ENCODE results near the gene AOX1. TPM values are rescaled to one million over a fixed set of nuclear protein-coding genes. Genes with fewer than 3 reads are reported as not detected.

Gene AOX1
- total RNA-seq, 1 experiment from 2014 or later, result 3.0 TPM

DNA sequence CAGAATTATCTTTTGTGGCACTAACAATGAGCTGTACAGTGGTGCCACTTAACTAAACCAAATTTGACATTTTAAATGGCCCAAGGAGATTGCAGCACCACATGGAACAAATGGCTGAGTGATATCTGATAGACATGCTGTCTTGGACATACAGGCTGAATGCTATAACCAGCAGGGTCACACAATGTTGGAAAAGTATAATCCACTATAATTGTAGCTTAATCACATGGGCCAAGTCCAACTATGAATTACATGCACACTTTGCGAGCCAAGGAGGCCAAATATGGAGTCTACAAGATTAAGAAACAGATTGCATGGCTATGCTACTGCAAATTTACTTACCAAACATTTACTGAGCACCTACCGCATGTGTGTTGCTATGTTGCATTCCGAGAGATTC is 69.0 kb downstream of the AOX1 start:
- ChIA-PET CTCF (no interaction called here), POLR2A (no interaction called here)
- DNase-seq (ENCODE audit: low read depth, low spot score) (no peak), ATAC-seq (no peak)
- TF ChIP-seq, protein P1, sequence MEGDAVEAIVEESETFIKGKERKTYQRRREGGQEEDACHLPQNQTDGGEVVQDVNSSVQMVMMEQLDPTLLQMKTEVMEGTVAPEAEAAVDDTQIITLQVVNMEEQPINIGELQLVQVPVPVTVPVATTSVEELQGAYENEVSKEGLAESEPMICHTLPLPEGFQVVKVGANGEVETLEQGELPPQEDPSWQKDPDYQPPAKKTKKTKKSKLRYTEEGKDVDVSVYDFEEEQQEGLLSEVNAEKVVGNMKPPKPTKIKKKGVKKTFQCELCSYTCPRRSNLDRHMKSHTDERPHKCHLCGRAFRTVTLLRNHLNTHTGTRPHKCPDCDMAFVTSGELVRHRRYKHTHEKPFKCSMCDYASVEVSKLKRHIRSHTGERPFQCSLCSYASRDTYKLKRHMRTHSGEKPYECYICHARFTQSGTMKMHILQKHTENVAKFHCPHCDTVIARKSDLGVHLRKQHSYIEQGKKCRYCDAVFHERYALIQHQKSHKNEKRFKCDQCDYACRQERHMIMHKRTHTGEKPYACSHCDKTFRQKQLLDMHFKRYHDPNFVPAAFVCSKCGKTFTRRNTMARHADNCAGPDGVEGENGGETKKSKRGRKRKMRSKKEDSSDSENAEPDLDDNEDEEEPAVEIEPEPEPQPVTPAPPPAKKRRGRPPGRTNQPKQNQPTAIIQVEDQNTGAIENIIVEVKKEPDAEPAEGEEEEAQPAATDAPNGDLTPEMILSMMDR (IDR thresholded peaks at IDR 0.05), result no peak
- TF ChIP-seq, protein P2, sequence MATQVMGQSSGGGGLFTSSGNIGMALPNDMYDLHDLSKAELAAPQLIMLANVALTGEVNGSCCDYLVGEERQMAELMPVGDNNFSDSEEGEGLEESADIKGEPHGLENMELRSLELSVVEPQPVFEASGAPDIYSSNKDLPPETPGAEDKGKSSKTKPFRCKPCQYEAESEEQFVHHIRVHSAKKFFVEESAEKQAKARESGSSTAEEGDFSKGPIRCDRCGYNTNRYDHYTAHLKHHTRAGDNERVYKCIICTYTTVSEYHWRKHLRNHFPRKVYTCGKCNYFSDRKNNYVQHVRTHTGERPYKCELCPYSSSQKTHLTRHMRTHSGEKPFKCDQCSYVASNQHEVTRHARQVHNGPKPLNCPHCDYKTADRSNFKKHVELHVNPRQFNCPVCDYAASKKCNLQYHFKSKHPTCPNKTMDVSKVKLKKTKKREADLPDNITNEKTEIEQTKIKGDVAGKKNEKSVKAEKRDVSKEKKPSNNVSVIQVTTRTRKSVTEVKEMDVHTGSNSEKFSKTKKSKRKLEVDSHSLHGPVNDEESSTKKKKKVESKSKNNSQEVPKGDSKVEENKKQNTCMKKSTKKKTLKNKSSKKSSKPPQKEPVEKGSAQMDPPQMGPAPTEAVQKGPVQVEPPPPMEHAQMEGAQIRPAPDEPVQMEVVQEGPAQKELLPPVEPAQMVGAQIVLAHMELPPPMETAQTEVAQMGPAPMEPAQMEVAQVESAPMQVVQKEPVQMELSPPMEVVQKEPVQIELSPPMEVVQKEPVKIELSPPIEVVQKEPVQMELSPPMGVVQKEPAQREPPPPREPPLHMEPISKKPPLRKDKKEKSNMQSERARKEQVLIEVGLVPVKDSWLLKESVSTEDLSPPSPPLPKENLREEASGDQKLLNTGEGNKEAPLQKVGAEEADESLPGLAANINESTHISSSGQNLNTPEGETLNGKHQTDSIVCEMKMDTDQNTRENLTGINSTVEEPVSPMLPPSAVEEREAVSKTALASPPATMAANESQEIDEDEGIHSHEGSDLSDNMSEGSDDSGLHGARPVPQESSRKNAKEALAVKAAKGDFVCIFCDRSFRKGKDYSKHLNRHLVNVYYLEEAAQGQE (IDR thresholded peaks at IDR 0.05; ENCODE audit: insufficient read depth in 1 of 2, low read depth in 2 of 2, low read length in 1 of 2), result no peak
- no peak for TF ChIP-seq POLR2AphosphoS5 (IDR thresholded peaks at IDR 0.05; ENCODE audit: low read depth, low read length)
- no peak for TF ChIP-seq SIN3A (IDR thresholded peaks at IDR 0.05; ENCODE audit: borderline replicate concordance, insufficient read depth, low read depth, low read length)
- no peaks in the 10 kb centered on the region for H3K4me1 ChIP-seq (ENCODE audit: control insufficient read depth, insufficient read depth, low read length)
- H3K36me3 ChIP-seq (ENCODE audit: control insufficient read depth, insufficient read depth, low read length), result no peaks in the 10 kb centered on the region
- in situ Hi-C loops (cut with HindIII; ENCODE audit: low pct_unique_long_range_greater_than_20kb, low sequenced_read_pairs), result no loop called here
- intact Hi-C loops (cut with micrococcal nuclease; ENCODE audit: unreplicated experiment), result no loop called here
- H3K27me3 ChIP-seq (ENCODE audit: control insufficient read depth, insufficient read depth, low read length), result no peaks in the 10 kb centered on the region
- H3K9me3 ChIP-seq (ENCODE audit: control insufficient read depth, insufficient read depth, low read depth, low read length), result no peaks in the 10 kb centered on the region
- no TSS peak for BruUV-seq (replicated peaks)
- no peak overlapping the region for H3K4me3 ChIP-seq (ENCODE audit: low read depth in 2 of 2, low read length in 2 of 2)
- no peak overlapping the region for H3K27ac ChIP-seq (ENCODE audit: low read length)

DNA sequence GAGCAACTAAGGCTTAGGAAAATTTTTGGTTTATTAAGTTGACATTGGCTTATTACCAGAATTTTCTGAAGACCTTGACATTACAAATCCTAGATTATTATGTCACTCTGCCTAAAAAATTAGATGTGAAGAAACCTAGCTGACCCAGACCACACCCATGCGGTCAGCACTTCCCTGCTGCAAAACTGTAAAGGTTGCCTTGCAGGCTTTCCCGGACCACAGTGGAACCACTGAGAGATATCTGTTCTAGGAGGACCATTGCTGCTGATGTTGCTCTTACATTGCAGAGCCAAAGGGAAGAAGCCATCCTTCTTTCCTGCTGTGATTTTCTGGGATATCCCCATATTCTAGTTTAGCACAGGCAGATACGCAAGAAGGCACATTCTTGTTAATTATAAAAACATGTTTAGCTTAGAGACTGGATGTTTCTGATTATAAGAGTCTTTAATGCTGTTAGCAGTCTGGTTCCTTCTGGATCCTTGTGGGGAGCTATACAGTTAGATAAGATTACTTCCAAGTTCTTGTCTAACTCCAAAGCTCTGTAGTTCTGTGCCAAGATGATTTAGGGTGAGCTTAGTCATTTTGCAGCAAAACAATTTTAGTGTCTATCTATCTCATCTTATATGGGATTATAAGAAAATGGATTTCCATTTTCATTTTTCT is 70.2 kb downstream of the AOX1 start:
- in situ Hi-C loops (cut with HindIII; ENCODE audit: low pct_unique_long_range_greater_than_20kb, low sequenced_read_pairs), result no loop called here
- Histone ChIP-seq H3K4me1 (ENCODE audit: control insufficient read depth, insufficient read depth, low read length) (no peaks in the 10 kb centered on the region), H3K27ac (ENCODE audit: low read length) (no peak overlapping the region), H3K27me3 (ENCODE audit: control insufficient read depth, insufficient read depth, low read length) (no peaks in the 10 kb centered on the region), H3K36me3 (ENCODE audit: control insufficient read depth, insufficient read depth, low read length) (no peaks in the 10 kb centered on the region), H3K9me3 (ENCODE audit: control insufficient read depth, insufficient read depth, low read depth, low read length) (no peaks in the 10 kb centered on the region), H3K4me3 (ENCODE audit: low read depth in 2 of 2, low read length in 2 of 2) (no peak overlapping the region)
- ATAC-seq, result no peak
- BruUV-seq (replicated peaks), result no TSS peak
- no peak for DNase-seq (ENCODE audit: low read depth, low spot score)
- ChIA-PET CTCF (no interaction called here), POLR2A (no interaction called here)
- intact Hi-C loops (cut with micrococcal nuclease; ENCODE audit: unreplicated experiment), result no loop called here
- TF ChIP-seq TCF7L2 (IDR thresholded peaks at IDR 0.05; ENCODE audit: low read depth, low read length) (no peak), POLR2AphosphoS5 (IDR thresholded peaks at IDR 0.05; ENCODE audit: low read depth, low read length) (no peak), SIN3A (IDR thresholded peaks at IDR 0.05; ENCODE audit: borderline replicate concordance, insufficient read depth, low read depth, low read length) (no peak)
- TF ChIP-seq, protein P1 (IDR thresholded peaks at IDR 0.05), result no peak
- TF ChIP-seq, protein P2 (IDR thresholded peaks at IDR 0.05; ENCODE audit: insufficient read depth in 1 of 2, low read depth in 2 of 2, low read length in 1 of 2), result no peak

Measured in Panc1 (cell line).